Measurements from ENCODE around the gene PLCD3.

The PLCD3 gene

DNA sequence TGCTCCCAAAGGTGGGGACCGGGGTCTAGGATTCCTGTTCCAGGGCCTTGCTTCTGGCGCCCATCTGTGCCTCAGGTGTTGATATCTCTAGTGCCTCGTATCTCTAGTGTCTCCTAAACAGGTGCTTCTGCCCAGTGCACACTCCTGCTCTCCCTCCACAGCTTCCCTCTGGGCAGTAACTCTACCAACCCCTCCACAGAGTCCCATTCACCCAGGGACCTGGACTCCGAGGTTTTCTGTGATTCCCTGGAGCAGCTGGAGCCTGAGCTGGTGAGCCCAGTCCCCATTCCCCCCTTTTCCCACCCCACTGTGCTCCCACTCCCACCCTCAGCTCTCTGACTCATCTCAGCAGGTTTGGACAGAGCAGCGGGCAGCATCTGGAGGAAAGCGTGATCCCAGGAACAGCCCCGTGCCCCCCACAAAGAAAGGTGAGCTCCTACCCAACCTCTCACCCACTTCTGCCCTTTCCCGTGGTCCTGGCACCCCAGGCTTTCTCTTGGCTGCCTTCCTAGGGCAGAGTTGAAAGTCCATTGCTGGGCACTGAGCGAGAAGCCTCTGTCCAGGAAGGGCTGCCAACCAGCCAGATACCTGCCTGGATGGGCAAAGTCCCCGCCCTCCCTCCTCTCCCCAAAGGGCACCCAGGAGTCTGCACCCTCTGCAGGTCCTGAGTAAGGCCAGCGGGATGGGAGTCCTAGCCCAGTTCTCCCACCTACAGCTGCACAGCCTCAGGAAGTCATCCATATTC is 5.4 kb upstream of the PLCD3 start:
- TF ChIP-seq, protein P1, sequence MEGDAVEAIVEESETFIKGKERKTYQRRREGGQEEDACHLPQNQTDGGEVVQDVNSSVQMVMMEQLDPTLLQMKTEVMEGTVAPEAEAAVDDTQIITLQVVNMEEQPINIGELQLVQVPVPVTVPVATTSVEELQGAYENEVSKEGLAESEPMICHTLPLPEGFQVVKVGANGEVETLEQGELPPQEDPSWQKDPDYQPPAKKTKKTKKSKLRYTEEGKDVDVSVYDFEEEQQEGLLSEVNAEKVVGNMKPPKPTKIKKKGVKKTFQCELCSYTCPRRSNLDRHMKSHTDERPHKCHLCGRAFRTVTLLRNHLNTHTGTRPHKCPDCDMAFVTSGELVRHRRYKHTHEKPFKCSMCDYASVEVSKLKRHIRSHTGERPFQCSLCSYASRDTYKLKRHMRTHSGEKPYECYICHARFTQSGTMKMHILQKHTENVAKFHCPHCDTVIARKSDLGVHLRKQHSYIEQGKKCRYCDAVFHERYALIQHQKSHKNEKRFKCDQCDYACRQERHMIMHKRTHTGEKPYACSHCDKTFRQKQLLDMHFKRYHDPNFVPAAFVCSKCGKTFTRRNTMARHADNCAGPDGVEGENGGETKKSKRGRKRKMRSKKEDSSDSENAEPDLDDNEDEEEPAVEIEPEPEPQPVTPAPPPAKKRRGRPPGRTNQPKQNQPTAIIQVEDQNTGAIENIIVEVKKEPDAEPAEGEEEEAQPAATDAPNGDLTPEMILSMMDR (conservative IDR thresholded peaks at IDR 0.05; ENCODE audit: low read length): no peak
- DNase-seq (ENCODE audit: low read depth): no peak
- H3K4me3 ChIP-seq (ENCODE audit: low read length): no peak overlapping the region

DNA sequence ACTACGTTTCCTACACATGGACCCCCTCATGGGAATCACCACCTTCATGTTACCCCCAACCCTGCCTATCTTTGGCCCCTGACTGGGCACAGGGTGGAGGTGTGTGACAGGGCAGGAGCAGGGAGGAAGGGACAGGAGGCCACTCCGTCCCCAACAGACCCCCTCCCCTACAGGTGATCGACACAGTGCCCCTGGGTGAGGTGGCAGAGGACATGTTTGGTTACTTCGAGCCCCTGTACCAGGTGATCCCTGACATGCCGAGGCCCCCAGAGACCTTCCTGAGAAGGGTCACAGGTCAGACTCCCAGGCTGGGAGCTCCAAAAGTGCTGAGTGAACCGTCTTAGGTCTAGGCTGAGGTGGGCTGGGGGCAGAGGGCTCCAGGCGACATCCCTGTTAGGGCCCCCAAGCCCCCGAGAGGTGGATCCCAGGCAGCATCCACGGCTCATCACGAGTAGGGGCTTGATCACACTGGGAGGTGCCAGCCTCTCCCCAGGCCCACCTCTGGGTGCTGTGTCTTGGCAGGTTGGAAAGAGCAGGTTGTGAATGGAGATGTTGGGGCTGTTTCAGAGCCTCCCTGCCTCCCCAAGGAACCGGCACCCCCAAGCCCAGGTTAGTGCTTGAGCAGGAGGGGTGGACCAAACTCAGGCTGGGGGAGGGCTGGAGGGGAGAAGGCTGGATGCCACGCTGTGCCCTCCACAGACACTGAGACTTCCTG is 4.7 kb upstream of the PLCD3 start:
- TF ChIP-seq, protein P1 (conservative IDR thresholded peaks at IDR 0.05; ENCODE audit: low read length): no peak
- peak overlapping the region; percentile 20; the same call in 1 of the 2 replicates for H3K4me3 ChIP-seq (ENCODE audit: low read length)
- DNase-seq (ENCODE audit: low read depth): no peak

DNA sequence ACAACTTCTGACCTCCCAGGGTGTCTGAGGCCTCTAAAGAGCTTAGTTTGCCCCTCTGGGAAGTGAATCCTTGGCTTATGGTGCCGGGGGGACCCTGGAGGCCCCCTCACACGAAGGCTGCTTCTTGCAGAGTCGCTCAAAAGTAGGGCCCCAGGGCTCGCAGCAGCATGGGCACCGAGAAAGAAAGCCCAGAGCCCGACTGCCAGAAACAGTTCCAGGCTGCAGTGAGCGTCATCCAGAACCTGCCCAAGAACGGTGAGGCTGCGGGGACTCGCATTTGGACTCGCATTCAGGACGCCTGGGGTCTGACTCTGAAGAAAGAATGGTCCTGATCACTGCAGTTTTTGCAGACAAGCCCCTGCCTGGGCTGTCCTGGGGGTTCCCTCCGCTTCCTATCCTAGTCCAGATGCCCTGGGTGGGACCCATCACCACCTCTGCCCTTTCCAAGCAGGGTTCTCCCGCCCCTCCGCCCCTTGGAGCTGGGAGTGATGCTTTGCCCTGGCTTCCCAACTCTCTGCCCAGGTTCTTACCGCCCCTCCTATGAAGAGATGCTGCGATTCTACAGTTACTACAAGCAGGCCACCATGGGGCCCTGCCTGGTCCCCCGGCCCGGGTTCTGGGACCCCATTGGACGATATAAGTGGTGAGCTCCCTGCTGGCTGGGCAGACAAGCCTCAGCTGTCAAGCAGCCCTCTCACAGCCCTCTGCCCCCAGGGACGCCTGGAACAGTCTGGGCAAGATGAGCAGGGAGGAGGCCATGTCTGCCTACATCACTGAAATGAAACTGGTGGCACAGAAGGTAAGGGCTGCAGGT is 3.9 kb upstream of the PLCD3 start:
- no peak for DNase-seq (ENCODE audit: low read depth)
- H3K4me3 ChIP-seq (ENCODE audit: low read length): peak overlapping the region; percentile 85
- TF ChIP-seq, protein P1 (conservative IDR thresholded peaks at IDR 0.05; ENCODE audit: low read length): no peak

DNA sequence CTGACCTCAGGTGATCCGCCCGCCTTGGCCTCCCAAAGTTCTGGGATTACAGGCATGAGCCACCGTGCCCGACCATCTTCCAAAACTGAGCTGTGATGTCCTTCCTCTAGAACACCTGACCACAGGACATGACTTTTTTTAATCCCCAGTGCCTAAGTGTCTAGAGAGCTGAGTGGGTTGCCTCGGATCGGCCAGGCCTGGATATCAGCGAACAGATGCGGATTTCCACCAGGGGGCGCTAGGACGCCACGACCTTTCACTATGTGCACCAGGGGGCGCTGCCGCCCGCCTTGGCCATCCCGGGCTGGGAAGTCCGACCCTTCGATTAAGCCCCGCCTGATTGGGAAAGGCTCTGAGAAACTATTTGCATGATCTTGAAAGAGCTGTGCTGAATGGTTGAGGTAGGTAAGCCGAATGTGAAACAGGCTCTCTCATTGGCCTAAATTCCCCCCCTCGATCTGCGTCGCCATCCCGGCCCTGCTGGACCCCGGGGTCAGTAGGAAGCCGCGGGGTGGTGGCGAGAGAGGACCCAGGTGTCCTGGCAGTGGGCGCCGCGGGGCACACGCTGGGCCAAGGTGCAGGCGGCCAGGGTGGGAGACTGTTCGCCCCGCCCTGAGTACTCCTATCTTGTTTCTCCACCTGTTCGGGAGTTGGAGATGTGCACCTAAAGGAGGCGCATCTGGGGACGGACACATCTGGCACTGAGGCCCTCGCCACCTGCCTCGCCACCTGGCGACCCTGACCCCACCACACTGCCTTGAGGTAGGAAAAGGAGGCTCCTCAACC is 3.1 kb upstream of the PLCD3 start, which contains the start of gene ACBD4:
ACBD4 (plus strand) TSS at position 496 of the 786 bp plus-strand sequence. CDS start 458 bp downstream, outside the sequence.
- H3K4me3 ChIP-seq (ENCODE audit: low read length): peak within 1 kb of the TSS; percentile 85
- peak; percentile 96 for DNase-seq (ENCODE audit: low read depth)
- TF ChIP-seq, protein P1 (conservative IDR thresholded peaks at IDR 0.05; ENCODE audit: low read length): peak; percentile 100

DNA sequence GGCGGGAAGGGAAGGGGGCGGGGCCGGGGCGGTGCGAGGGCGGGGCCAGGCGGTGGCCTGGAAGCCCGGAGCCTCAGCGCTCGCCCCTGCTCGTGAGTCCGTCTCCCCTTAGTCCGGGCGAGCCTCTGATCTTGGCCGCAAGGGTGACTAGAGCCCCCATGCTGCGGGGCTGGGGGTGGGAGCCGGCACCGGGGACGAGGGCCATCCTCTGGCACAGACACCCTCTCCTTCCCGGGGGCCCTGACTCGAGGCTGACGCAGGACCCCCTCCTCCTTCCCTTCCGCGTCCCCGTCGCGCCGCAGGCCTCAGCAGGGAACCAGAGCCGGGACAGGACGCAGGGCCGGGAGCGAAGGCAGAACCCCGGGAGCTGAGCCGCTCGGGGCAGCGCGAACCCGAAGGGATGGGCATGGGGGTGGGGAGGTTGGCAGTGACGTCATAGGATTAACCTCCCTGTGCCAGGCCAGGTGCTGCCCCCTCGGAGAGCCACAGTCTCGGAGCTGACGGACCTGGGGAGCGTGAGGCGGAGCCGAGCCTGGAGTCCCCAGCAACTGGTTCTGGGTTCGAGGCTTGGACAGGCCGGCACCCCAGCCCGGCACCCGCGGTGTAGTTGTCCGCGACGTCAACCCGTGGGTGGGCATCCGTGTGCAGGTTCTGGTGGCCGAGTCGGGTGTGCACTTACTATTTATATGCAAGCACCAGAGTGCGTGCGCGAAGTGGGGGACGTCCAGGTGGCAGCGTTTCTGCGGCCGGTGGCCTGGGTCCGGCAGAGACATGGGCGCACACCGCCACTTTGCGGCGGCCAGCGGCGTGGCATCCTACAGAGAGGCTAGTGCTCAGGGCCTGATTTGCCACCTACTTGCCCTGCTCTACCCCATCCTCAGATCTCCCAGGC is 503 bp upstream of the PLCD3 start:
- DNase-seq (ENCODE audit: low read depth): peak; percentile 77
- TF ChIP-seq, protein P1 (conservative IDR thresholded peaks at IDR 0.05; ENCODE audit: low read length): peak; percentile 82
- peak overlapping the region; percentile 86 for H3K4me3 ChIP-seq (ENCODE audit: low read length)
